Ovary (tissue), 9 donors: ENCODE measurements around the gene FKBP15. TPM values are rescaled to one million over a fixed set of nuclear protein-coding genes. Genes with fewer than 3 reads are reported as not detected.
"Not testable (repeated sequence)": the region's sequence is repeated elsewhere in the genome, so short reads cannot be mapped to it uniquely, and the experiment has no call there.

Source experiments
- DNase-seq, 5 donors: peaks; one replicate each; pipeline ENCODE4 v3.0.0-alpha.2; 2019 to 2020
- H3K27ac ChIP-seq, 2 donors: fragments of 200-600 bp; one replicate each; pipeline versions ENCODE4 v1.5.1 to v1.8.0; 2019 to 2022
- H3K27me3 ChIP-seq: fragments of 200-600 bp; one replicate; pipeline ENCODE4 v1.8.0; 2022
- H3K36me3 ChIP-seq: fragments of 200-600 bp; sonication (generic); one replicate; pipeline ENCODE4 v1.5.1; 2019
- H3K4me1 ChIP-seq: one replicate; pipeline ENCODE4 v1.8.1; 2013; ENCODE audit warnings: mild to moderate bottlenecking, moderate library complexity; ENCODE audit not compliant: insufficient read depth
- H3K4me3 ChIP-seq: fragments of 200-600 bp; sonication (generic); one replicate; pipeline ENCODE4 v1.5.1; 2017
- H3K9me3 ChIP-seq, 2 donors: fragments of 200-600 bp in 1 of 2; sonication (generic) in 1 of 2; one replicate each; pipeline versions ENCODE4 v1.5.1 to v1.8.1; 2013 to 2019; ENCODE audit warnings: mild to moderate bottlenecking in 1 of 2, moderate library complexity in 1 of 2
- CTCF ChIP-seq, 3 donors: fragments of 450-650 bp in 2 of 3; fragments of 200-600 bp in 1 of 3; IDR thresholded peaks; one replicate each; pipeline versions ENCODE4 v1.5.1 to v1.8.0; 2016 to 2022; ENCODE audit warnings: antibody characterized with exemption in 3 of 3, mild to moderate bottlenecking in 1 of 3
- EP300 ChIP-seq: sonication (generic); formaldehyde crosslinking; IDR thresholded peaks from one replicate; pipeline ENCODE4 v1.6.1; 2017; ENCODE audit warnings: antibody characterized with exemption
- POLR2A ChIP-seq: fragments of 450-650 bp; IDR thresholded peaks from one replicate; pipeline ENCODE4 v1.6.1; 2017; ENCODE audit warnings: antibody characterized with exemption, mild to moderate bottlenecking, moderate library complexity
- WGBS, 3 donors: extraction: QIAGEN DNeasy Blood & Tissue Kit in 1 of 3; methylation state at CpG; one replicate each; pipeline versions ENCODE4 v1.1.5 to v1.1.7; 2013 to 2017; 5-methylcytosine and 5-hydroxymethylcytosine counted together
- intact Hi-C, 4 donors: fragments of 100-400 bp; cut with DNase I; formaldehyde crosslinking; loops; one replicate each; pipeline versions ENCODE4 v1.11.0 to v1.15.1; 2022 to 2023
- polyA plus RNA-seq, 2 donors: library from polyadenylated mRNA; stranded (reverse); fragments of 200-250 nt in 1 of 2; fragments of 350-450 nt in 1 of 2; fragmentation: Illumina TruSeq in 1 of 2; extraction: RNeasy Lipid Tissue Mini Kit (QIAGEN cat#74804) in 1 of 2; gene quantifications; one replicate each; pipeline ENCODE4 v1.2.3, GENCODE V29; 2013 to 2014
- total RNA-seq, 7 donors: library from RNA; depleted of rRNA in 2 of 7; stranded (reverse); fragments of >200 nt in 2 of 7; fragmentation: NEBNext Ultra II Directional in 3 of 7; extraction: Animal tissue kit (Norgen Biotek cat#: 25700) in 3 of 7; gene quantifications; one replicate each; pipeline versions ENCODE4 v1.1.0 to v1.2.4, GENCODE V29; 2016 to 2023
- donor health status: DM: no; HTN: no; CAD: no; lungs with moderate emphysema.
- donor health status: DM: no; HTN: no; CAD: no.
- donor health status: Bipolar disorder and iron deficiency.
- donor health status: DM: yes; HTN: yes; CAD: no.
- donor health status: DM: no; HTN: no; CAD: no.
- donor health status: DM: yes; HTN: yes; CAD: no.

FKBP15 gene
- total and polyA plus RNA-seq, 9 donors = 10.9 to 32.9 (median 20.2) TPM

- H3K4me1 ChIP-seq = no peaks in the 10 kb centered on the region
- 80 to 85% (median 80%) methylated on average over 5 of the region's 5 CpGs for WGBS, 3 donors
- intact Hi-C loops = no loop called here
- DNase-seq = no peak
- H3K27ac ChIP-seq = no peak overlapping the region
- H3K9me3 ChIP-seq = no peaks in the 10 kb centered on the region
- H3K4me3 ChIP-seq = no peak overlapping the region
- TF ChIP-seq CTCF (IDR thresholded peaks at IDR 0.05) (no peak), EP300 (no peak), POLR2A (no peak)
- H3K27me3 ChIP-seq = no peaks in the 10 kb centered on the region
- no peaks in the 10 kb centered on the region for H3K36me3 ChIP-seq
Observed at GRCh38 chr9:113143432-113144227, 77.4 kb downstream of the FKBP15 start.

DNA sequence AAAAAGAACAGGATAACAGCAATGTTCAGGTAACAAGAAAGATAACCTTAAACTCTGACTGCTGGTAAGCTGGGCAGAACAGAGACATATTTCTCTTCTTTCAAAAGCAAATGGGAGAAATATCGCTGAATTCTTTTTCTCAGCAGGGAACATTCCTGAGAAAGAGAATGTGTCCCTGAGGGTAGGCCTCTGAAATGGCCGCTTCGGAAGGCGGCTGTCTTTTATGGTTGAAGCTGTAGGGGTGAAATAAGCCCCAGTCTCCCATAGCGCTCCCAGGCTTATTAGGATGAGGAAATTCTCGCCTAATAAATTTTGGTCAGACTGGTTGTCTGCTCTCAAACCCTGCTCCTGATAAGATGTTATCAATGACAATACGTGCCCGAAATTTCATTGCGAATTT lies 80.2 kb downstream of the FKBP15 start:
- 84 to 91% (median 90%) methylated on average over 9 of the region's 9 CpGs for WGBS, 3 donors
- DNase-seq, H3K36me3 ChIP-seq, H3K4me3 ChIP-seq, H3K9me3 ChIP-seq, H3K27me3 ChIP-seq, intact Hi-C loops, H3K27ac ChIP-seq, H3K4me1 ChIP-seq: not testable (repeated sequence)

DNA sequence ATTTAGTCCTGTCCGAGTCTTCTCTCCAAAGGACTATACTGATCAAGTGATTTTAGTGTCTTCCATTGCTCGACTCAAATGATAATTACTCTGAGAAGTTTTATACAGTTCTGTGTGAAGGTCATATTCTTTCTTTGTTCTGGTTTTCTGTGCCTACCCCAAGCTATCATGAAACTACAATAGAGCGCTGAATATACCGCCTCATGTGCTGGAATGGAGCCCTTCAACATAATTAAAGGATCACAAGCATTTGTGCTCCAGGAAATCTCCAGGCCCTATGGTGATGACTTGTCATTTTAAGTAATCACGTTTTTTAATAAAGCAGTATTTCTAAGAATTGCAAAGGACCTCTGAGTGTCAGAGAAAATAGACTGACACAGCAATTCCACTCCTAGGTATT lies 81.1 kb downstream of the FKBP15 start:
- no peak overlapping the region for H3K4me3 ChIP-seq
- no peaks in the 10 kb centered on the region for H3K36me3 ChIP-seq
- DNase-seq = no peak
- TF ChIP-seq EP300 = no peak
- no peak for TF ChIP-seq CTCF (IDR thresholded peaks at IDR 0.05)
- no peak for TF ChIP-seq POLR2A
- H3K27me3 ChIP-seq = no peaks in the 10 kb centered on the region
- no peaks in the 10 kb centered on the region for H3K9me3 ChIP-seq
- 58 to 74% (median 66%) methylated on average over 5 of the region's 5 CpGs for WGBS, 3 donors
- intact Hi-C loops = no loop called here
- no peaks in the 10 kb centered on the region for H3K4me1 ChIP-seq
- H3K27ac ChIP-seq = no peak overlapping the region

DNA sequence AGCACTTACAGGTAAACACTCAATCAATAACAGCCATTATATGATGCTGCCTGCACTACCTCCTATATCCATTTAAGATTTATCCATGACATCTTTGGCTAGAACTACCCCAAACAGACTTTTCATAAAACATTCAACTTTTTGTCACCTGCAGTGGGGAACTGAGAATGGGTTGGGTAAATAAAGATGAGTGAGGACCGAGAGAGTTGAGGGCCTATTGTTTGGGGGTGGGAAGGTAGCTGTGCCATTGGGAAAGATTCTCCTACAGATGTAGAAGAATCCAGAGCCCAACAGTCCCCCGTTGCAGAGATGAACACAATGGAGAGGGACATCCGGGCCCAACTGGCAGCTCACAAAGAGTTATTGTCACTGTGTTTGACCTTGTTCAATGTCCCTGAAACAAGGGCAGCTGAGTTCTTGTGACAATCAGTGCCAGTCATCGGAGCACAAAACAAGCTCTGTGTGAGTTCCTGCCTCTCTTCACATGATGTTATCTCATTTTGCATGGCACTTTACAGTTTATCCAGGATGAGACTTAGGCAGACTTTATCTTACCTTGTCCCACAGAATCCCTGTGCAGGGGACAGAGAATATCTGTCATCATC lies 81.8 kb downstream of the FKBP15 start:
- DNase-seq = no peak
- 60 to 72% (median 65%) methylated on average over 4 of the region's 4 CpGs for WGBS, 3 donors
- TF ChIP-seq CTCF (IDR thresholded peaks at IDR 0.05) (no peak), EP300 (no peak), POLR2A (no peak)
- H3K36me3 ChIP-seq = no peaks in the 10 kb centered on the region
- no peaks in the 10 kb centered on the region for H3K4me1 ChIP-seq
- no peak overlapping the region for H3K4me3 ChIP-seq
- H3K27ac ChIP-seq = no peak overlapping the region
- H3K9me3 ChIP-seq = no peaks in the 10 kb centered on the region
- intact Hi-C loops = no loop called here
- no peaks in the 10 kb centered on the region for H3K27me3 ChIP-seq

GRCh38 chr9:113138760-113139159 lies 82.3 kb downstream of the FKBP15 start:
- WGBS, 3 donors = 49 to 63% (median 58%) methylated on average over 3 of the region's 3 CpGs
- Histone ChIP-seq H3K27me3 (no peaks in the 10 kb centered on the region), H3K4me3 (no peak overlapping the region), H3K36me3 (no peaks in the 10 kb centered on the region), H3K9me3 (no peaks in the 10 kb centered on the region), H3K27ac (no peak overlapping the region), H3K4me1 (no peaks in the 10 kb centered on the region)
- no peak for TF ChIP-seq POLR2A
- TF ChIP-seq CTCF (IDR thresholded peaks at IDR 0.05) = no peak
- TF ChIP-seq EP300 = no peak
- DNase-seq = no peak
- intact Hi-C loops = no loop called here
